BJ (cell line): Measurements from ENCODE around the gene LARGE2. TPM values are rescaled to one million over a fixed set of nuclear protein-coding genes. Genes with fewer than 3 reads are reported as not detected.

Experiments used
- CTCF ChIA-PET: fragments of 350-600 bp; formaldehyde crosslinking; extraction: SDS; loops from one replicate; lab custom pipeline; 2021; ENCODE audit warnings: antibody characterized with exemption, inconsistent platforms; lab: Yijun Ruan, JAX
- POLR2A ChIA-PET: fragments of 300-600 bp; sonication (Branson Sonifier 250); formaldehyde crosslinking; extraction: SDS; loops from one replicate; lab custom pipeline; 2021; ENCODE audit warnings: antibody characterized with exemption; lab: Charles Lee
- DNase-seq: peaks from one replicate; pipeline ENCODE4 v3.0.0-alpha.2; 2011; ENCODE audit warnings: low read depth
- H3K27me3 ChIP-seq: 2 replicates; pipeline ENCODE4 v1.6.0; 2011; ENCODE audit warnings: low read length; ENCODE audit not compliant: control insufficient read depth, insufficient read depth
- H3K36me3 ChIP-seq: 2 replicates; pipeline ENCODE4 v1.5.1; 2011; ENCODE audit warnings: low read length; ENCODE audit not compliant: control insufficient read depth, insufficient read depth
- H3K4me3 ChIP-seq: 2 replicates; pipeline ENCODE4 v1.5.1; 2011; ENCODE audit warnings: low read depth, mild to moderate bottlenecking, control low read depth, low read length
- polyA plus RNA-seq: library from polyadenylated mRNA; depleted of rRNA; stranded (reverse); fragments of >200 nt; gene quantifications from 2 replicates; pipeline ENCODE4 v1.2.3, GENCODE V29; 2011
- TF ChIP-seq, protein P1 (sequence below): IDR thresholded peaks from 2 replicates; pipeline ENCODE4 v1.5.1; 2011; ENCODE audit warnings: low read depth, mild to moderate bottlenecking, control low read depth, inconsistent platforms, low read length, moderate library complexity; ENCODE audit not compliant: insufficient read depth

The LARGE2 gene
- polyA plus RNA-seq, 1 experiment: 0.05 TPM

DNA sequence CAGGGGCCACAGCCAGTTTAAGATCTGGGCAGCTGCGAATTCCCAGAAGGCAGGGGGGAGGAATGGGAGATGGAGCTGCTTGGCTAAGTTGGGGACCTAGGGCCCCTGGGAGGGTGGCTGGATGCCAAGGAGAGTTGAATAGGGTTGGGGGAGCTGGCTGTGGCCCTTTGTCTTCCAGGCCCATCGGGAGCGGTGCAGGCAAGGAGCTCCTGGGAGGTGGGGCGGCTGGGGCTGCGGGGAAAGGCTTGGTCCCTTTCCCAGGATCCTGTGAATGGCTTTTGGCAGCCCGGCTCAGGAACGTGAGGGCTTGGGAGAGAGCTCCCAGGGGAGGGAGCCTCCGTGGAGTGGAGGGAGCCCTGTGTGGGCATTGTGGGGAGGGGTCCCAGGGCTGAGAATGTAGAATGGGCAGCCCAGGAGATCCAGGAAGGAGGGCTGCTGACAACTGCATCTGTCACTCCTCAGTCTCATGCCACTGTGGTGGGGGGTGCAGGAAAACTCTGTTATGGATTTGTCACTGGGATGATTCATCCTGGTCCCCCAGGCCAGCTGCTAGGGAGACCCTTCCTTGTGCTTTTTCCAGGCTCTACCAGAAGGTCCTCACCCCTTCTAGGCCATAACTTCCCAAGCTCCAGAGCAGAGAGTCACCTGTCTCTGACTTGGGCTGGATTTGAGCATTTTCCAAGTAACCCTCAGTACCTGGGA lies 21.4 kb upstream of the LARGE2 start:
- peak overlapping the region; percentile 66 for H3K4me3 ChIP-seq
- ChIA-PET CTCF (interaction anchor here (0.6 to 1.3 kb wide), 3 partner anchors 29 to 561 kb away, joined by 3 to 6 read pairs (median 3); no protein-coding TSS in a partner anchor), POLR2A (interaction anchor here (0.6 kb wide), 1 partner anchor 14 kb away, joined by 3 read pairs; no protein-coding TSS in a partner anchor)
- H3K36me3 ChIP-seq: peaks cover 4% of the 10 kb centered on the region
- TF ChIP-seq, protein P1, sequence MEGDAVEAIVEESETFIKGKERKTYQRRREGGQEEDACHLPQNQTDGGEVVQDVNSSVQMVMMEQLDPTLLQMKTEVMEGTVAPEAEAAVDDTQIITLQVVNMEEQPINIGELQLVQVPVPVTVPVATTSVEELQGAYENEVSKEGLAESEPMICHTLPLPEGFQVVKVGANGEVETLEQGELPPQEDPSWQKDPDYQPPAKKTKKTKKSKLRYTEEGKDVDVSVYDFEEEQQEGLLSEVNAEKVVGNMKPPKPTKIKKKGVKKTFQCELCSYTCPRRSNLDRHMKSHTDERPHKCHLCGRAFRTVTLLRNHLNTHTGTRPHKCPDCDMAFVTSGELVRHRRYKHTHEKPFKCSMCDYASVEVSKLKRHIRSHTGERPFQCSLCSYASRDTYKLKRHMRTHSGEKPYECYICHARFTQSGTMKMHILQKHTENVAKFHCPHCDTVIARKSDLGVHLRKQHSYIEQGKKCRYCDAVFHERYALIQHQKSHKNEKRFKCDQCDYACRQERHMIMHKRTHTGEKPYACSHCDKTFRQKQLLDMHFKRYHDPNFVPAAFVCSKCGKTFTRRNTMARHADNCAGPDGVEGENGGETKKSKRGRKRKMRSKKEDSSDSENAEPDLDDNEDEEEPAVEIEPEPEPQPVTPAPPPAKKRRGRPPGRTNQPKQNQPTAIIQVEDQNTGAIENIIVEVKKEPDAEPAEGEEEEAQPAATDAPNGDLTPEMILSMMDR: no peak
- DNase-seq: no peak
- peaks cover 3% of the 10 kb centered on the region for H3K27me3 ChIP-seq

DNA sequence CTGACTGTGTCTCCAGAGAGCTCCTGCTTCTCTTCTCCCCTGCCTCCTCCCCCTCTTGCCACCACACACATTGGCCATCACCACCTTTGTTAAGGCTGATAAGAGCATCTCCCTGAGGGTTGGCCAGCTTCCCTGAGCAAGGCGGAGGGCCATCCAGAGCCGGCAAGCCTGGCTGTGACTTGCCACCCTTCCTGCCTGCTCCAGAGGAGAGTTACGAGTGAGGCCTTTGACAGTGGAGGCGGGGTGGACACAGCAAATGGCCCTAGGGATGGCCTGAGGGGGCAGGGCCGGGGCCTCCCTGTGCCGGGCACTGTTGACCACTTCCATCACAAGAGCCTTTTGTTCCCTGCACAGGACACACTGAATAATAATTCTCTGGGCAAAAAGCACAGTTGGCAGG lies 20.8 kb upstream of the LARGE2 start:
- Histone ChIP-seq H3K27me3 (peaks cover 3% of the 10 kb centered on the region), H3K4me3 (no peak overlapping the region), H3K36me3 (peaks cover 4% of the 10 kb centered on the region)
- TF ChIP-seq, protein P1: no peak
- ChIA-PET CTCF (interaction anchor here (0.6 kb wide), 1 partner anchor 562 kb away, joined by 3 read pairs; no protein-coding TSS in a partner anchor), POLR2A (interaction anchor here (0.6 kb wide), 1 partner anchor 14 kb away, joined by 3 read pairs; no protein-coding TSS in a partner anchor)
- no peak for DNase-seq

DNA sequence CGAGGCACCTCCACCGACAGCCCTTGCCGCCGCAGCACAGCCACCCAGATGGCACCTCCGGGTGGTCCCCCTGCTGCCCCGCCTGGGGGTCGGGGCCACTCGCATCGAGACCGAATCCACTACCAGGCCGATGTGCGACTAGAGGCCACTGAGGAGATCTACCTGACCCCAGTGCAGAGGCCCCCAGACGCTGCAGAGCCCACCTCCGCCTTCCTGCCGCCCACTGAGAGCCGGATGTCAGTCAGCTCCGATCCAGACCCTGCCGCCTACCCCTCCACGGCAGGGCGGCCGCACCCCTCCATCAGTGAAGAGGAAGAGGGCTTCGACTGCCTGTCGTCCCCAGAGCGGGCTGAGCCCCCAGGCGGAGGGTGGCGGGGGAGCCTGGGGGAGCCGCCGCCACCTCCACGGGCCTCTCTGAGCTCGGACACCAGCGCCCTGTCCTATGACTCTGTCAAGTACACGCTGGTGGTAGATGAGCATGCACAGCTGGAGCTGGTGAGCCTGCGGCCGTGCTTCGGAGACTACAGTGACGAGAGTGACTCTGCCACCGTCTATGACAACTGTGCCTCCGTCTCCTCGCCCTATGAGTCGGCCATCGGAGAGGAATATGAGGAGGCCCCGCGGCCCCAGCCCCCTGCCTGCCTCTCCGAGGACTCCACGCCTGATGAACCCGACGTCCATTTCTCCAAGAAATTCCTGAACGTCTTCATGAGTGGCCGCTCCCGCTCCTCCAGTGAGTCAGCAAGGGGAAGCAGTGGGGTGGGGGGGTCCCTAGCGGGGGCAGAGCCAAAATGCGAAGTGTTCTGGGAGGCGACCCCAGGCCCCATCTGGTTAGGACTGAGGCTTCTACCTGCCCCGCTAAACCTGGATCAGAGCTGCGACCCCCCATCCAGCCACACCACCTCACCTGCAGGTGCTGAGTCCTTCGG lies 19.7 kb upstream of the LARGE2 start:
- Histone ChIP-seq H3K27me3 (no peaks in the 10 kb centered on the region), H3K36me3 (peaks cover 4% of the 10 kb centered on the region), H3K4me3 (no peak overlapping the region)
- TF ChIP-seq, protein P1: no peak
- DNase-seq: no peak
- ChIA-PET POLR2A (no interaction called here), CTCF (interaction anchor here (0.6 kb wide), 1 partner anchor 28 kb away, joined by 3 read pairs; no protein-coding TSS in a partner anchor)

DNA sequence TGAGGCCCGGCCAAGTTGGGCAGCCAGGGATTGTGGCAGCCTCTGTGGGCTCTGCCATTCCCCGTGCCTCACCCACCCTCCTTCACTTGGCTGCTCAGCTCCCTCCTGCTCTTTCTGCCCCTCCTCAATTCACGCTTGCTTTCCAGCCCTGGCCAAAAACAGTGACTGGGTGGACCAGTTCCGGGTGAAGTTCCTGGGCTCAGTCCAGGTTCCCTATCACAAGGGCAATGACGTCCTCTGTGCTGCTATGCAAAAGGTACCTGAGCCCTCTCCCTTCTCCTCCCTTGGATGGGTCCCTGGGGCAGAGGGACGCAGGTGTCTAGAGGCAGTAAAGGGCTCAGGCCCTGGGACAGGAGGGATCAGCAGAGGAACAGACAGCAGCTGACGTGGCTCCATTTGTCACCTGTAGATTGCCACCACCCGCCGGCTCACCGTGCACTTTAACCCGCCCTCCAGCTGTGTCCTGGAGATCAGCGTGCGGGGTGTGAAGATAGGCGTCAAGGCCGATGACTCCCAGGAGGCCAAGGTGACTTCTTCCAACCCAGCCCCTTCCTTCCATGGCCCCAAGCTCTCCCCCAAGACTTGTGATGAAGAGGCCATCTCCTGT lies 18.0 kb upstream of the LARGE2 start:
- no peak for DNase-seq
- Histone ChIP-seq H3K27me3 (no peaks in the 10 kb centered on the region), H3K4me3 (no peak overlapping the region), H3K36me3 (peaks cover 4% of the 10 kb centered on the region)
- CTCF ChIA-PET: no interaction called here
- TF ChIP-seq, protein P1: no peak
- POLR2A ChIA-PET: no interaction called here
